ENCODE results near the gene TMC1. TPM values are rescaled to one million over a fixed set of nuclear protein-coding genes. Genes with fewer than 3 reads are reported as not detected.

Gene TMC1
- total and polyA plus RNA-seq, 7 donors: 0.05 to 2.6 (median 0.21) TPM; not detected in 3

DNA sequence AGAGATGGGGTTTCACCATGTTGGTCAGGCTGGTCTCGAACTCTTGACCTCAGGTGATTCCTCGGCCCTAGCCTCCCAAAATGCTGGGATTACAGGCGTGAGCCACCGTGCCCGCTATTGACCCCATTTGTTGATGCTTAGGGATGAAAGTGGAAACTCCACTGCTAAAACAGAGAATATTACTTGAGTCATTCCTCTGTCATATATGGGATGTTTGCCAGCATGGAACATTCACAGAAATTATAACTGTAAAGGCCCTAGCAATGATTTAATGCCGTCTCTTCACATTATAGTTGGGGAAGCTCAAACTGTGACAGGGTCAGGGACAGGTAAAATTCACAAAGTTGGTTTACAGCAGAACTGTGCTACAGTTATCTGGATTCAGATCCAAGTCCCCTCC, 94.5 kb downstream of the TMC1 start:
- Histone ChIP-seq H3K36me3 (ENCODE audit: insufficient read depth in 1 of 2, low read depth in 1 of 2) (no peaks in the 10 kb centered on the region), H3K9me3 (no peaks in the 10 kb centered on the region), H3K27me3 (ENCODE audit: insufficient read depth in 3 of 3, low read length in 2 of 3) (no peaks in the 10 kb centered on the region), H3K27ac (no peak overlapping the region), H3K4me1 (no peaks in the 10 kb centered on the region), H3K4me3 (no peak overlapping the region)
- no peak for ATAC-seq
- 91 to 96% (median 93%) methylated on average over 6 of the region's 6 CpGs for WGBS, 3 donors
- intact Hi-C loops (cut with DNase I): no loop called here
- no peak for TF ChIP-seq CTCF (IDR thresholded peaks at IDR 0.05)
- no peak for DNase-seq

DNA sequence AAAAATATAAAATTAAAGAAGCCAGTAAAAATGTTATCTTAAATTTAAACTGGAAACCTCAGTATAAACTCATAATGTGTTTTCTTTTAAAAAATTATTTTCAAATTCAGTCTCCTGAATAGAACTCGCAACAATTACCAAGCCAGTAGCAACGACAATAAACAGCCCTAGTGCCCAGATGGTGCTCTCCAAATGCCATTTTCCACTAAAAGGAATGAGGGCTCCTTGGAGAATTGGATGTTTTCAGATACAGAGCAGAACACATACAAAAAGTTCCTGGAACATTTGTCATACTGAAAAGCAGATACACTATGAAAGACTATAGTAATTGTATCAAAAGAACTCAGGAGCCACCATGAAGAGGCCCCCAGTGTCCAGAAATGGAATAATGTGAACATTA, 97.4 kb downstream of the TMC1 start:
- TF ChIP-seq CTCF (IDR thresholded peaks at IDR 0.05): no peak
- no peak overlapping the region for H3K4me3 ChIP-seq
- no peaks in the 10 kb centered on the region for H3K27me3 ChIP-seq (ENCODE audit: insufficient read depth in 3 of 3, low read length in 2 of 3)
- WGBS, 3 donors: 48 to 67% (median 56%) methylated on average over 2 of the region's 2 CpGs
- no peaks in the 10 kb centered on the region for H3K36me3 ChIP-seq (ENCODE audit: insufficient read depth in 1 of 2, low read depth in 1 of 2)
- ATAC-seq (no peak), DNase-seq (no peak)
- no peak overlapping the region for H3K27ac ChIP-seq
- intact Hi-C loops (cut with DNase I): no loop called here
- no peaks in the 10 kb centered on the region for H3K4me1 ChIP-seq
- no peaks in the 10 kb centered on the region for H3K9me3 ChIP-seq

DNA sequence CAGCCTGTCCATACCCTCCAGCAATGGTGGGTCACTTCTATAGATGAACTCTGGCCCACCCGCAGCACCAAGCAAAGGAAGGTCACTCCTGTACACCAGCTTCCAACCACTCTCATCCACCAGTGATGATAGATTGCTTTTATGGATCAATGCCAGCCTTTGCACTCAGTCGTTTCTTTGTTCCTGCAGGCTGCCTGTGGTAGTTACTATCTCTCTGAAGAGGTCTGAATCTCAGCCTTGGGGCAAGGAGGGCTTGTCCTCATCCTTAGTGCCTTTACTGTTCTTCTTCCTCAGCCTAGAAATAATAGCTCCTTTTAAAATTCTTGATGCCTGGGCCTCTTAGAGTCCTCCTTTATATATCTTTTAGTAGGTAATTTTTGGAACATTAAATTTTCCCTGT, 100.8 kb downstream of the TMC1 start:
- 55 to 69% (median 63%) methylated on average over 2 of the region's 2 CpGs for WGBS, 3 donors
- Histone ChIP-seq H3K27me3 (ENCODE audit: insufficient read depth in 3 of 3, low read length in 2 of 3) (no peaks in the 10 kb centered on the region), H3K36me3 (ENCODE audit: insufficient read depth in 1 of 2, low read depth in 1 of 2) (no peaks in the 10 kb centered on the region), H3K27ac (no peak overlapping the region), H3K4me1 (no peaks in the 10 kb centered on the region), H3K4me3 (no peak overlapping the region), H3K9me3 (no peaks in the 10 kb centered on the region)
- DNase-seq: no peak
- ATAC-seq: no peak
- intact Hi-C loops (cut with DNase I): no loop called here
- no peak for TF ChIP-seq CTCF (IDR thresholded peaks at IDR 0.05)

GRCh38 chr9:72623156-72623555, 101.7 kb downstream of the TMC1 start:
- intact Hi-C loops (cut with DNase I): no loop called here
- no peak overlapping the region for H3K4me3 ChIP-seq
- DNase-seq (no peak), ATAC-seq (no peak)
- 35 to 48% (median 40%) methylated on average over 2 of the region's 2 CpGs for WGBS, 3 donors
- no peaks in the 10 kb centered on the region for H3K9me3 ChIP-seq
- H3K4me1 ChIP-seq: no peaks in the 10 kb centered on the region
- no peak for TF ChIP-seq CTCF (IDR thresholded peaks at IDR 0.05)
- H3K36me3 ChIP-seq (ENCODE audit: insufficient read depth in 1 of 2, low read depth in 1 of 2): no peaks in the 10 kb centered on the region
- no peaks in the 10 kb centered on the region for H3K27me3 ChIP-seq (ENCODE audit: insufficient read depth in 3 of 3, low read length in 2 of 3)
- no peak overlapping the region for H3K27ac ChIP-seq

GRCh38 chr9:72627147-72627546, 105.7 kb downstream of the TMC1 start:
- Histone ChIP-seq H3K36me3 (ENCODE audit: insufficient read depth in 1 of 2, low read depth in 1 of 2) (no peaks in the 10 kb centered on the region), H3K9me3 (no peaks in the 10 kb centered on the region), H3K27ac (no peak overlapping the region), H3K4me3 (no peak overlapping the region), H3K27me3 (ENCODE audit: insufficient read depth in 3 of 3, low read length in 2 of 3) (no peaks in the 10 kb centered on the region), H3K4me1 (peaks cover 4% of the 10 kb centered on the region)
- no peak for TF ChIP-seq CTCF (IDR thresholded peaks at IDR 0.05)
- no peak for ATAC-seq
- 87 to 97% (median 95%) methylated on average over 2 of the region's 2 CpGs for WGBS, 3 donors
- intact Hi-C loops (cut with DNase I): no loop called here
- DNase-seq: no peak
